AG20443 (cell line): ENCODE measurements around the gene P2RX5.
"Not testable (repeated sequence)": the region's sequence is repeated elsewhere in the genome, so short reads cannot be mapped to it uniquely, and the experiment has no call there.

Source experiments
- DNase-seq: peaks from one replicate; pipeline ENCODE4 v3.0.0; 2012; ENCODE audit warnings: low spot score, mixed read lengths

Gene P2RX5, protein sequence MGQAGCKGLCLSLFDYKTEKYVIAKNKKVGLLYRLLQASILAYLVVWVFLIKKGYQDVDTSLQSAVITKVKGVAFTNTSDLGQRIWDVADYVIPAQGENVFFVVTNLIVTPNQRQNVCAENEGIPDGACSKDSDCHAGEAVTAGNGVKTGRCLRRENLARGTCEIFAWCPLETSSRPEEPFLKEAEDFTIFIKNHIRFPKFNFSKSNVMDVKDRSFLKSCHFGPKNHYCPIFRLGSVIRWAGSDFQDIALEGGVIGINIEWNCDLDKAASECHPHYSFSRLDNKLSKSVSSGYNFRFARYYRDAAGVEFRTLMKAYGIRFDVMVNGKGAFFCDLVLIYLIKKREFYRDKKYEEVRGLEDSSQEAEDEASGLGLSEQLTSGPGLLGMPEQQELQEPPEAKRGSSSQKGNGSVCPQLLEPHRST

DNA sequence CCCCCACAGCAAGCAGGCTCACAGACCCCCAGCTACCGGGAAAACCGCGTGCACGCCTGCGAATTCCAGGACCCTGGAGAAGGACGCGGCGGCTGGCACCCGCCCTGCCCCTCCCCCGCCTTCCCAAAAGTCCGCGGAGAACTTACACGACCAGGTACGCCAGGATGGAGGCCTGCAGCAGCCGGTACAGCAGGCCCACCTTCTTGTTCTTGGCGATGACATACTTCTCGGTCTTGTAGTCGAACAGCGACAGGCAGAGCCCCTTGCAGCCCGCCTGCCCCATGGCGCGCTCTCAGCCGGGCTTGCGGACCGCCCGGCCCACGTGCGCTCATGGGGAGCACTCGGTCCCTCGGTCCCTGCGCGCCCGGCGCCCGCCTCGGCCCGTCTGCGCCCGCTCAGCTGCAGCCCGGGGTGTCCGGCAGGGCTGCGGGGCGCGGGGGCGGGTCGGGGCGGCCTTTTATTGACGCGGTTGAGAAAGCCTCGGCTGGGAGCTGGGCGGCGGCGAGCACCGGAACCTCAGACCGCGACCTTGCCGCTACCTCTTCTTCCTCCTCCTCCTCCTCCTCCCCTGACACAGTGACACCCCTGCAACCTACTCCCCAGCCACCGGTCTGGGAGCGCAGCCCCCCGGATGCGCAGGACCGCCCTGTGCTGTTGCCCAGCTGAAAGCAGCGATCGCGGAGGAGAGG is at the start of gene P2RX5:
P2RX5 (minus strand) TSS at position 433 of the 689 bp plus-strand sequence; CDS start at position 283, 150 bp downstream.
- DNase-seq = peak; percentile 60

DNA sequence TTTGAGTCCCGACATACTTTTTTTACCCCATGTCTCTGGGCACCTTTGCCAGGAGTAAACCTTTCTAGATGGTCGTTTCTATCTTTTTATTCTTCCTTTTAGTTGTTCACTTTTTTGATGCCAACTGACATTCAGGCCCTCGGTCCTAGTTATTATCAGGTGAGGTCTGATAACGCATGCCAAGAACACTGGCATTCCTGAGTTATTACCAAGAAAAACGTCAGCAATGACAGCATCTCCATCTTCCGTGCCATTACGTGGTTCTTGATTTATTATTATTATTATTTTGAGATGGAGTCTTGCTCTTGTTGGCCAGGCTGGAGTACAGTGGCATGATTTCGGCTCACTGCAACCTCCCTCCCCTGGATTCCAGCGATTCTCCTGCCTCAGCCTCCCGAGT is 49.1 kb upstream of the P2RX5 start:
- DNase-seq = no peak

DNA sequence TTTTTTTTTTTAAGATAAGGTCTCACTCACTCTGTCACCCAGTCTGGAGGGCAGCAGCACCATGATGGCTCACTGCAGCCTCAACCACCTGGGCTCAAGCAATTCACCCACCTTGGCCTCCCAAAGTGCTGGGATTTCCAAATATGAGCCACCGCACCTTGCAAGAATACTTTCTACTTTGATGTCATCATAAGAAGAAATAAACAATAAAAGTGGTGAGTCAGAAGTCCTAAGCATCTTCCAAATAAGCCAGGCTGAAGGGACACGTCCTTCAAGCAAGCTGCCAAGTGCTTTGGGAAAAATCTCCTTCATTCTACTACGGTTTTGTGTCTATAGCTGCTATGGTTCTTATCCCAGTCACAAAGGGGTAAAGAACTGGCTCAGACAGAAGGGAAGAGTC is 48.1 kb upstream of the P2RX5 start:
- DNase-seq = peak; percentile 21

DNA sequence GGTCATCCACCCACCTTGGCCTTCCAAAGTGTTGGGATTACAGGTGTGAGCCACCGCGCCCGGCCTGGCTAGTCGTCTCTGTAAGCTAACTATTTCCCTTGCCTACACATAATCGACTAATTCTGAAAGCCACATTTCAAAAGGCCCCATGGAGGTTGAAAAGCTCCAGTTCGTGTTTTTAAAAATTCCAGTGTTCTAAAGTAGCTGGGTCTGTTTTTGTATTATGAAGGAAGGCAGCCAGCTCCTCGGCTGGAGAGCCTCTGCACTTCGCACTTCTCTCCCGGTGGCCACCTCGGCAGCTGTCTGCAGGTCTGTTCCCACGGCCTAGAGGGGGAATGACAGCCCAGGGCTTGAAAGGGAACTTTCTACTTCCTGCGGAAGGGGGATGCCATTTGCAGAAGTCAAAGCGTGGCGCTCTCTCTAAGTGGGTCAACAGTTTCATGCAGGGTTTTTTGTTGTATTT is 44.7 kb upstream of the P2RX5 start:
- DNase-seq = no peak

DNA sequence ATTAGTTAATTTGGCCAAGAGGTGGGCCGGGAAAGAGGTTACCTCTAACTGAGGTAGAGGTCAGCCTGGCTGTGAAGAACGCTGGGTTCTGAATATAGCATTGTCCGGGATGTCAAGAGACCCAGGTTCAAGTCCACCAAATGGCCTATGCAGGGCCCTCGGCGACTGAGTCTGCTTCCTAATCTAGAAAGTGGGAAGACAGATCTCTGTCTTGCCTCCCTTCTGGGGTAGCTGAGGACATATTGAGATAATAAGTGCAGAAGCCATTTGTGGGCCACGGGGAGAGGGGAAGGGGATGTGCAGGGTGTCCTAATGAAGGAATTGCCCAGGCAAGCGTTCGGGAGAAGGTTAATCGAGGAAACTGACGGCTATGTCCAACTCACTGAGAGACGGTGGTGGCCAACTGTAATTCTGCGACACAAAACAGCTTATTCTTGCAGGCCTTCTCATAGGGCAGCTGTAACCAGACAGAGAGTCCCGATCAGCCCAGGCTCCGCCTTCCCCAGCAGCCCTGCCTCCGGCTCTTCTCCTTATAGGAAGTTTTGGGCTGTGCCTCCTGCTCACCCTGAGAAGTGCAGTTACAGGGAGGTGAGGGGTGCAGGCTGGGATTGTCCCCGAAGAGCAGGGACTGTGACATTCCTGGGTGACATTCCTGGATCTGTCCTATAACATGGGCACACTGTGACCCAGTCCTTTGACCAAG is 43.6 kb upstream of the P2RX5 start:
- DNase-seq = no peak

DNA sequence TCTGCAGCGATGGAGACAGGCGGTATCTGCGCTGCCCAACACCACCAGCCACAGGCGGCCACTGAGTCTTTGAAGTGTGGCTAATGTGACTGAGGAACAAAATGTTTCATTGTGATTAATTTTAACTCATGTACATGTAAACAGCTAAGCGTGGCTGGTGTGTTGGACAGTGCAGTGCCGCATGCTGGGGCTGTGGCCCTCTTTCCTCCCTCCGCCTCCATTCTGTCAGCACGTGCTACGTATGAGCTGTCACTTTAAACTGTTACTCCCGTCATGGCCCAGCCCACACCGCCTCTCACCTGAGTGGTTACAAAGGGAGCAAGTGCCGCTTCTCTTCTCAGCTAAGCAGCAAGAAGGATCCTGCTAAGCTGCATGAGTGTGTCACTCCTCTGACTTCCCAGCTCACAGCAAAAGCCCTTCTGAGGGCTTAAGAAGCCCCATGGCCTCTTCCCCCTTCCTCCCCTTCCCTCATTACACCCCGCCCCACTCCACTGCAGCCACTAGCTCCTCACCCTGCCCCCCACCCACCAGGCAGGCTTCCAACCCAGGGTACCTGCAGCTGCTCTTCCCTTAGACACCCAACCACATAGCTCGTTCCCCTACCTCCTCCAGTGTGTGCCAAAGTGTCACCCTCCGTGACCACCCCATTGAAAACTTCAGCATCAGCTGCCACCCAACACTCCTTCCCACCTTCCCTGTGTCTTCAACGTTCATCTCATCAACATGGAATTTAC is 42.8 kb upstream of the P2RX5 start:
- no peak for DNase-seq

DNA sequence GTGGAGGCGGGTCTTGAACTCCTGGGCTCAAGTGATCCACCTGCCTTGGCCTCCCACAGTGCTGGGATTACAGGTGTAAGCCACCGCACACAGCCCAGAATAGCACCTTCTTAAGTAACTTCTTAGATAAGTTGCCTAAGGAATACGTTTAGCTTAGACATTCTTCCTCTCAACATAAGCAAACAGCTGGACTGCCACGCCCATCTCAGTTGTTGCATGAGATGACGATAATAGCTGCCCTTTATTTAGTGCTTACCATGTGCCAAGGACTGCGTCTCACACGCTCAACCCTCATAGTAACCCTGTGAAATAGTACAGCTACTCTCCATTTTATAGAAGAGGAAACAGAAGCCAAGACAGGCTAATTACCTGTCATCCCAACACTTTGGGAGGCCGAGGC is 39.6 kb upstream of the P2RX5 start:
- no peak for DNase-seq

DNA sequence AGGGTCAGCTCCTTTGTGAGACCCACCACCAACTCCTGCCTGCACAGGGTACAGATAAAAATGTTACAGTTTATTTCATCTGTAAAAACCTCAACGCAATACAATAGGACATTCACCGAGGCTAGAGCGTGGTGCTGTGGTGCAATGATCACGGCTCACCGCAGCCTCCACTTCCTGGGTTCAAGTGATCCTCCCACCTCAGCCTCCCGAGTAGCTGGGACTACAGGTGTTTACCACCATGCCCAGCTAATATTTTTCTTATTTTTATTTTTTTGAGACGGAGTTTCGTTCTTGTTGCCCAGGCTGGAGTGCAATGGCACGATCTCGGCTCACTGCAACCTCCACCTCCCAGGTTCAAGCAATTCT is 38.9 kb upstream of the P2RX5 start:
- not testable (repeated sequence) for DNase-seq

DNA sequence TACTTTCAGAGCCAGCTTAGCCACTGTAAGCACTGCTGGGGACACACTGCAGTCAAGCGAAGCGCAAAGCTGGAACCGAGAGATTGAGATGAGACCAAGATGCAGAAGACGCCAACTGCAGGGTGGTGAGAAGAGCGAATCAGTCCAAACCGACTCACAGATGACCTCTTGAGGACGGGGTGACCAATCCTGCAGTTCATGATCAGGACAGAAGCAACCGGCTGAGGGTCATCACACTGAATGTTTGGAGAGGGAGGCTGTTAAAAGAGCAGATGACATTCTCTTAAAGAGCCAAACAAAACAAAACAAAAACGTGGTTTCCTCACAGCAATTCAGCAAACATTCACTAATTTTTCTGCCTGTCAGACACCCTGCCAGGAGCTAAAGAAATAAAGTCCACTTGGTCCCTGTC is 36.3 kb upstream of the P2RX5 start:
- peak; percentile 31 for DNase-seq

DNA sequence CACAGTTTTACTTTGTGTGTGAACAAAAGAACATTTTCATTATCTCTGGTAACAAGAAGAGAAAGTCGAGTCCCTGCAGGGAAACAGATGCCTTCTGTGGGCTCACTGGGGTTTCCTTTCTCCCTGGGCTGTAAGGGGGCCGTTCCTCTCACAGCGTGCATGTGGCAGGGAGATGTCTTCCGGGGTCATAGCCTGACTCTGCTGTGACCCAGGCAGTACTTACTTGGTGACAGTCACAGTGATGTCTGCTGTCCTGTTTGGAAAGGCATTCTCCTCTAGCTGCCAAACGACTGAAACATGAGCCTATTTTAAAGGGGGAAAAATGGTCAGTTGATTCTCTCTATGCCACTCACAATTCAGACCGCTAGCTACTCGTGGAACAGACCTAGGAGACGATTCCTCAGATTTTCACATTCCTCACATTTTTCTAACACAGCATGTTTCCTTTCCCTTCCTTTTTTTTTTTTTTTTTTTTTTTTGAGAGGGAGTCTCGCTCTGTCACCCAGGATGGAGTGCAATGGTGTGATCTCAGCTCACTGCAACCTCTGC is 35.0 kb upstream of the P2RX5 start:
- peak; percentile 18 for DNase-seq

DNA sequence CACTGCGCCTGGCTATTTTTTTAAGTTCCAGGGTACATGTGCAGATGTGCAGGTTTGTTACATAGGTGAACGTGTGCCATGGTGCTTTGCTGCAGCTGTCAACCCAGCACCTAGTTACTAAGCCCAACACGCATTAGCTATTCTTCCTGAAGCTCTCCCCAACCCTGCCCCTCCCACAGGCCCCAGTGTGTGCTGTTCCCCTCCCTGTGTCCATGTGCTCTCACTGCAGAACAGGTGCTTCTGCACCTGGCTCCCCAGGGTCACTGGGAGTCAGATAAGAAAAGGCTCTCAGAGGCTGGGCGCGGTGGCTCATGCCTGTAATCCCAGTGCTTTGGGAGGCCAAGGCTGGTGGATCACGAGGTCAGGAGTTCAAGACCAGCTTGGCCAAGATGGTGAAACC is 33.9 kb upstream of the P2RX5 start:
- no peak for DNase-seq

DNA sequence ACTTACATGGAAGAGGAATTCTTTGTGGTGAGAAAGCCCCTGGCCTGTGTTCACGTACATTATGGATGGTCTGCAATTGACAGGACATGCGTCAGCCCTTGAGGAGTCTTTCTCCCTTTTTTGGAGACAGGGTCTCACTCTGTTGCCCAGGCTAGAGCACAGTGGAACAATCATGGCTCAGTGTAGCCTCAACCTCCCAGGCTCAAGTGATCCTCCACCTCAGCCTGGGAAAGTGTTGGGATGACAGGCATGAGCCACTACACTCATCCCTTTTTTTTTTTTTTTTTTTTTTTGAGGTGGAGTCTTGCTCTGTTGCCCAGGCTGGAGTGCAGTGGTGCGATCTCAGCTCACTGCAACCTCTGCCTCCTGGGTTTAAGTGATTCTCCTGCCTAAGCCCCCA is 32.1 kb upstream of the P2RX5 start:
- not testable (repeated sequence) for DNase-seq

DNA sequence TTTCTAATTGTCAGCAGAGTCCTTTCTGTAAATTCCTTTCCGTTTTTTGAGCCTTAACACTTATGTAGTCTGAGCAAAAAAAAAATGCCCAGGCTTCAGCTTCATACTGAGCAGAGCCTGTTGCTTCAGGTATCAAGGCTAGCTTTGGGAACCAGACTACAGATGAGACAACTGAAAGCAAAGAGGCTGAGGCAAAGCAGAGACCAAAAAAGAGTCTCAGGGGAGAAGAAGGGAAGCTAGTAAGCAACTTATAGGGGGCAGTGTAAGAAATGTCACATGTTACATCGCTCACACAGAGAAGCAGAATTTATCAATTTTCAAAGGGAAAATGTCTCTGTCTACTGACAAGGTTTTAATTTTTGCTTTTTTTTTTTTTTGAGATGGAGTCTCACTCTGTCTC is 31.1 kb upstream of the P2RX5 start:
- no peak for DNase-seq

DNA sequence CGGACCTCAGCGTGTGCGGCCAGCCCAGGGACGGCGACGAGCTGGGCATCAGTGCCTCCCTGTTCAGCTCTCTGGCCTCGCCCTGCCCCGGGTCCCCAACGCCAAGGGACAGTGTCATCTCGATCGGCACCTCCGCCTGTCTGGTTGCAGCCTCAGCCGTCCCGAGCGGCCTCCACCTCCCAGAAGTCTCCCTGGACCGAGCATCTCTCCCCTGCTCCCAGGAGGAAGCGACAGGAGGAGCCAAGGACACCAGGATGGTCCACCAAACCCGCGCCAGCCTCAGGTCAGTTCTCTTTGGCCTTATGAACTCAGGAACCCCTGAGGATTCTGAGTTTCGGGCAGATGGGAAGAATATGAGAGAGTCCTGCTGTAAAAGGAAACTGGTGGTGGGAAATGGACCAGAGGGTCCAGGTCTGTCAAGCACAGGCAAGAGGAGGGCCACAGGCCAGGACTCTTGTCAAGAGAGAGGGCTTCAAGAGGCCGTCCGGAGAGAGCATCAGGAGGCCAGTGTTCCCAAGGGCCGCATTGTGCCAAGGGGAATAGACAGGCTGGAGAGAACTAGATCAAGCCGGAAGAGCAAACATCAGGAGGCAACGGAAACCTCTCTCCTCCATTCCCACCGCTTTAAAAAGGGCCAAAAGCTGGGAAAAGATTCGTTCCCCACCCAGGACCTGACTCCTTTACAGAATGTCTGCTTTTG is 28.6 kb upstream of the P2RX5 start:
- DNase-seq = no peak

DNA sequence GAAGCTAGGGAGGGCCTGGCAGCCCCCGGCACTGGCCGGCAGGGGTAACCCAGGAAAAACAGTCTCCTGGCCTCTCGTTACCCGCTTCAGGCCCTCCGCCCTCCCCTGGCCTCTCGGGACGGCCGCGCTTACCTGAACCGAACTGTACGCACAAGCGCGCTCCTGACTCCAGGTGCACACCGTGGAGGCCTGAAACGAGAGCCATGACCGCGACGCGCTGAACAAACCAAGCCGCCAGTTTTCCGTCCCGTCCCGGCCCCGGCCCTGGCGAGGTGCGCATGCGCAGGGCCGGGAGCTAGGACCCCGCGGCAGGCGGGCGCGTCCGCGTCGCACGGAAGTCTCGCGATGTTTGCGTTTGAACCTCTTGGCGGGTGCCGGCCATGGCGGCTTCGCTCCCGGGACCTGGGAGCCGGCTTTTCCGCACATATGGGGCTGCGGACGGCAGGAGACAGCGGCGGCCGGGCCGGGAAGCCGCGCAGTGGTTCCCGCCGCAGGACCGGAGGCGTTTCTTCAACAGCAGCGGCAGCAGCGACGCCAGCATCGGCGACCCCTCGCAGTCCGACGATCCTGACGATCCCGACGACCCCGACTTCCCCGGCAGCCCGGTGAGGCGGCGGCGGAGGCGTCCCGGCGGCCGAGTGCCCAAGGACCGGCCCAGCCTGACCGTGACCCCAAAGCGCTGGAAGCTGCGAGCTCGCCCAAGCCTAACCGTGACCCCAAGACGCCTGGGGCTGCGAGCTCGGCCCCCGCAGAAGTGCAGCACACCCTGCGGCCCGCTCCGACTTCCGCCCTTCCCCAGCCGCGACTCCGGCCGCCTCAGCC is 27.8 kb upstream of the P2RX5 start, which contains the start of gene HASPIN:
HASPIN (plus strand) TSS at position 348 of the 822 bp plus-strand sequence; CDS start at position 381, 33 bp downstream.
- peak; percentile 100 for DNase-seq

DNA sequence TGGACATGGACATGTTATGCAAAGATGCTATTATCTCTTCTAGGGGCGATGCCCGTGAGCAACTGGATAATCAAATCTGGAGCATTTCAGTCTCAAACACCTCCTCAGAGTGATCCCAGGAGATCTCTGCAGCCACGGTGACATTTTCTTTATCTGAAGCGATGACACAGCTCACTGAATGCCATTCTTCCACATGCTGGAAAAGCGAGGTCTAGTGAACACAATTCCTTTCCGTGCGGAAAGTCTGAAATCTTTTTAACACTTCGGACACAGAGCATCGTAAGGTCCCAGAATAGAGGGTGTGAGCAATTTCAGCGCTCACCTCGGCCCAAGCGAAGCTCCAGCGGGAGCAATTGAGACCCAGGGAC is 27.2 kb upstream of the P2RX5 start:
- no peak for DNase-seq

DNA sequence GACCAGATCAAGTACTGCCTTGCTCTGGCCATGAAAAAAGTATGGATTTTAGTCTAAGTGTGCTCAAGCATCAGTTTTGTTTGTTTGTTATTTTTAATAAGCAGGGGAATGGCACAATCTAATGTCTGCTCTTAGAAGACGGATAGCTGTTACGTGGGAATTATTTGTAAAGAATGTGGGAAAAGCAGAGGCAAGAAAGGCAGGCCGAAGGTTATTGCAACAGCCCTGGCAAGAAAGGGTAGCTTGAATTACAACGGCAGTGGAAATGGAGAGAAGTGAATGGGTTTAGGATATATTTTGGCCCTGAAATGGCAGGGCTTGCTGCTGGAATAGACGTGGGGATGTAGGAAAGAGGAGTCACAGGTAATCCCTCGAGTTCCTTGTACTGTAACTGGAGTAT is 26.8 kb upstream of the P2RX5 start:
- DNase-seq = peak; percentile 25

DNA sequence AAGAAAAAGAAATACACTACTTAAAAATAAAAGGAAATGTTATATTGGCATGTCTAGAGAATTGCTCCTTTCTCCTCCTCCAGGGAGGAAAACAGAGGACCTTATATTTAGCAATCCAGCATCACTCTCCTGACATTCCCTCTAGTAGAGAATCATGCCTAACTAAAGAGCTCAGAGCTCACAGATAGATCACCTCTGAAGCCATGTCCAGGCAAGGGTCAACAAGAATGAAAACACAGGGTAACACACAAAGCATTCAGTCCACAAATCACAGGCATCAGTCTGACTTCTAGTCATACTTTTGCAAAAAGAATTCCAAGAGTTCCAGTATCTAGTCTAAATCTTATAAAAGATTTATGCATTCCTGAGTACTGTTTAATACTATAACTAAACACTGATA is 23.3 kb upstream of the P2RX5 start:
- DNase-seq = no peak

DNA sequence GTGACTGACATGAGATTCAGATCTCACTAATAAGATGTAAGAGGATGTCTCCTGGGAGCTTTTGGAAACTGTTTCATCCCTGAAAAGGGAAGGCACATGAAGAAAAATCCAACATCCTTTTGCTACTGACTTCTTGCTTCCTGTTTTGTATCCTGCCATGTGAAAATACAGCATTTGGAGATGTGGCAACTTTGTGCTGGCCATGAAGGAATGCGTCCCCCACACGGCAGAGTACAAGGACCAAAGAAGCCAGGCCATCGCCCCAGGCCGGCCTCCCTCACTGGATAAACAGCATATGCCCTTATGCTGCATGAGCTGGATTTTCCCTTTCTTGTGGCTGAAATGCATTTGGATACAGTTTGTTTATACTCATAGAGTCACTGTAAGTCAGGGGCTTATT is 22.2 kb upstream of the P2RX5 start:
- DNase-seq = no peak

DNA sequence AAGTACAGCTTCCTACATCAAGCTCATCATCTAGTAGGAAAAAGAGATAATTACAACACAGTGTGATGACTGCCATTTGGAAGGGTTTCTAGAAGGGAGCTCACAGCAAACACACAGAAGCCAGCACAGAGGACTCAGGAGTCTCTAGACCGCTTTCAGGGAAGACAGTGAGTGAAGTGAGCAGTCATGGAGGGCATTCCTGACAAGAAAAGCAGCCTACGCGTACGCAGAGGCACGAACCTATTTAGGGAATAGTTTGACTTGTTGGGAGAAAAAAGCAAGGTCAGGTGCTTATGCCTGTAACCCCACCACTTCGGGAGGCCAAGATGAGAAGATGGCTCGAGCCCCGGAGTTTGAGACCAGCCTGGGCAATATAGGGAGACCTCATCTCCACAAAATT is 19.3 kb upstream of the P2RX5 start:
- no peak for DNase-seq
